Transverse colon (tissue), 3 donors: ENCODE data around the gene PRSS57.

ENCODE experiments used
- POLR2A ChIP-seq: fragments of 450-650 bp; IDR thresholded peaks from one replicate; pipeline ENCODE4 v1.6.1; 2016; ENCODE audit warnings: antibody characterized with exemption, mild to moderate bottlenecking, moderate library complexity
- POLR2AphosphoS5 ChIP-seq, 3 donors: sonication (generic); formaldehyde crosslinking; IDR thresholded peaks; one replicate each; pipeline ENCODE4 v1.6.1; 2016; ENCODE audit warnings: antibody characterized with exemption in 3 of 3

DNA sequence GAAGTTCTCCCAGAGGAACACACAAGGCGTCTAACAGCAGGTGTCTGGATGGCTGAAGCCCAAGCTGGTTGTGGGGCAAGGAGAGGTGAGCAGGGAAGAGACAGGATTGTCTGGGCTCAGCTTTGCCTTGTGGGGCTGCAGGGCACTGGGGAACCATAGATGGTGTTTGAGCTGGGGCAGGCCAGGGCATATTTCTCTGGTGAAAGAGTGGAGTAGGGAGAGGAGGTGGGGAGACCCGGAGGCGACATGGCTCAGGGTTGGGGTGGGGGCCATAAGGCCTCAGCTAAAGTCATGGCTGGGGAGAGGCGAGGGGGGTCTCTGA, 8.0 kb upstream of the PRSS57 start:
- TF ChIP-seq POLR2A (no peak), POLR2AphosphoS5 (IDR thresholded peaks at IDR 0.05) (no peak)
